Progenitor cell of endocrine pancreas (in vitro differentiated cells): Measurements from ENCODE around the gene VSIG8. TPM values are rescaled to one million over a fixed set of nuclear protein-coding genes. Genes with fewer than 3 reads are reported as not detected.
A peak's percentile ranks its signal among the peaks of the same experiment; 100 is the strongest.
"Not testable (repeated sequence)": the region's sequence is repeated elsewhere in the genome, so short reads cannot be mapped to it uniquely, and the experiment has no call there.

Experiments
- DNase-seq: peaks from one replicate; pipeline ENCODE4 v3.0.0; 2021; ENCODE audit warnings: low spot score; ENCODE audit not compliant: unreplicated experiment
- H3K27ac Mint-ChIP-seq: 2 replicates; pipeline ENCODE4 v1.8.0; 2021; ENCODE audit warnings: mild to moderate bottlenecking, moderate library complexity, mixed read lengths
- H3K27me3 Mint-ChIP-seq: 2 replicates; pipeline ENCODE4 v1.8.0; 2021; ENCODE audit warnings: mixed read lengths
- H3K36me3 Mint-ChIP-seq: 2 replicates; pipeline ENCODE4 v1.8.0; 2022; ENCODE audit warnings: mixed read lengths; ENCODE audit not compliant: insufficient read depth
- H3K4me1 Mint-ChIP-seq: 2 replicates; pipeline ENCODE4 v1.8.0; 2021; ENCODE audit warnings: low read depth, mixed read lengths
- H3K4me3 Mint-ChIP-seq: 2 replicates; pipeline ENCODE4 v1.8.0; 2021; ENCODE audit warnings: low read depth, mild to moderate bottlenecking, moderate library complexity, mixed read lengths
- H3K9me3 Mint-ChIP-seq: 2 replicates; pipeline ENCODE4 v1.8.0; 2021; ENCODE audit warnings: low read depth, mixed read lengths
- CTCF ChIP-seq: fragments of 200-600 bp; sonication (generic); IDR thresholded peaks from one replicate; pipeline ENCODE4 v1.5.0; 2021; ENCODE audit warnings: antibody characterized with exemption, mild to moderate bottlenecking; ENCODE audit not compliant: unreplicated experiment
- total RNA-seq: library from RNA; stranded (reverse); gene quantifications from 2 replicates; pipeline ENCODE4 v1.2.1, GENCODE V29; 2021

The VSIG8 gene
- total RNA-seq, 1 donor from 2014 or later = not detected

- Mint-ChIP-seq H3K4me3 (no peak overlapping the region), H3K27me3 (peaks cover 3% of the 10 kb centered on the region), H3K4me1 (peaks cover 27% of the 10 kb centered on the region), H3K36me3 (no peaks in the 10 kb centered on the region), H3K9me3 (peaks cover 7% of the 10 kb centered on the region), H3K27ac (no peak overlapping the region)
- no peak for TF ChIP-seq CTCF
- no peak for DNase-seq
Observed at GRCh38 chr1:159902541-159902940, 40.1 kb upstream of the VSIG8 start.

GRCh38 chr1:159900755-159901360, 38.4 kb upstream of the VSIG8 start:
- TF ChIP-seq CTCF = no peak

GRCh38 chr1:159900086-159900680, 37.7 kb upstream of the VSIG8 start, which contains the start of gene CFAP45:
Gene CFAP45, minus strand, starts transcription at chr1:159900165. Its CDS starts 67 bp downstream, at chr1:159900098.
- H3K4me1 Mint-ChIP-seq = peaks cover 21% of the 10 kb centered on the region
- H3K4me3 Mint-ChIP-seq = peak within 1 kb of the TSS; percentile 45
- no peak for TF ChIP-seq CTCF
- H3K27ac Mint-ChIP-seq = peak within 1 kb of the TSS; percentile 82
- DNase-seq = peak; percentile 68
- no peaks in the 10 kb centered on the region for H3K36me3 Mint-ChIP-seq
- H3K9me3 Mint-ChIP-seq = peaks cover 7% of the 10 kb centered on the region
- H3K27me3 Mint-ChIP-seq = peaks cover 14% of the 10 kb centered on the region

More at GRCh38 chr1:159900755-159901360, 38.4 kb upstream of the VSIG8 start:
- Mint-ChIP-seq H3K4me3 (no peak overlapping the region), H3K9me3 (peaks cover 7% of the 10 kb centered on the region), H3K36me3 (no peaks in the 10 kb centered on the region), H3K27me3 (peaks cover 11% of the 10 kb centered on the region), H3K27ac (no peak overlapping the region), H3K4me1 (peaks cover 24% of the 10 kb centered on the region)
- DNase-seq = no peak

- H3K9me3 Mint-ChIP-seq, DNase-seq, H3K4me3 Mint-ChIP-seq, H3K36me3 Mint-ChIP-seq: not testable (repeated sequence)
- Mint-ChIP-seq H3K4me1 (peaks cover 20% of the 10 kb centered on the region), H3K27me3 (peaks cover 18% of the 10 kb centered on the region), H3K27ac (peak overlapping the region; percentile 82)
Observed at GRCh38 chr1:159899634-159900033, 37.2 kb upstream of the VSIG8 start.

GRCh38 chr1:159898527-159898926, 36.1 kb upstream of the VSIG8 start:
- no peak for DNase-seq
- Mint-ChIP-seq H3K27ac (no peak overlapping the region), H3K9me3 (peaks cover 3% of the 10 kb centered on the region), H3K36me3 (no peaks in the 10 kb centered on the region), H3K4me3 (no peak overlapping the region), H3K4me1 (peaks cover 20% of the 10 kb centered on the region), H3K27me3 (peaks cover 22% of the 10 kb centered on the region)
- no peak for TF ChIP-seq CTCF

GRCh38 chr1:159897962-159898361, 35.5 kb upstream of the VSIG8 start:
- DNase-seq = no peak
- Mint-ChIP-seq H3K9me3 (no peaks in the 10 kb centered on the region), H3K27ac (no peak overlapping the region), H3K36me3 (no peaks in the 10 kb centered on the region), H3K4me1 (peaks cover 20% of the 10 kb centered on the region), H3K27me3 (peaks cover 27% of the 10 kb centered on the region), H3K4me3 (no peak overlapping the region)
- TF ChIP-seq CTCF = no peak
